Measurements from ENCODE around the gene SLC11A1.
A peak's percentile ranks its signal among the peaks of the same experiment; 100 is the strongest.

The SLC11A1 gene

GRCh38 chr2:218362606-218363005, 19.5 kb upstream of the SLC11A1 start:
- Histone ChIP-seq H3K4me2 (ENCODE audit: low read length) (no peak overlapping the region), H3K14ac (ENCODE audit: low read length) (no peak overlapping the region), H3K23ac (ENCODE audit: low read length) (no peak overlapping the region), H3K18ac (ENCODE audit: low read length) (no peak overlapping the region), H3K4ac (ENCODE audit: low read depth, low read length) (no peak overlapping the region), H2BK120ac (ENCODE audit: insufficient read depth, low read length, poor library complexity) (no peak overlapping the region), H3K36me3 (ENCODE audit: control insufficient read depth in 1 of 2, insufficient read depth in 2 of 2, low read length in 2 of 2) (no peaks in the 10 kb centered on the region), H3K4me1 (ENCODE audit: control insufficient read depth in 1 of 2, insufficient read depth in 2 of 2, low read length in 2 of 2) (peaks cover 3 to 16% of the 10 kb centered on the region in 2 experiments), H2BK5ac (ENCODE audit: low read depth, low read length, poor library complexity) (no peak overlapping the region), H3K27me3 (ENCODE audit: insufficient read depth, low read length) (no peaks in the 10 kb centered on the region), H4K12ac (ENCODE audit: low read depth, low read length) (no peak overlapping the region), H3K9me3 (ENCODE audit: insufficient read depth, low read depth, low read length) (peaks cover 7% of the 10 kb centered on the region), H2BK12ac (ENCODE audit: low read length) (no peak overlapping the region), H4K91ac (ENCODE audit: low read depth, low read length) (no peak overlapping the region), H4K8ac (ENCODE audit: low read depth, low read length) (no peak overlapping the region), H2AK5ac (ENCODE audit: low read length) (no peak overlapping the region), H2AFZ (ENCODE audit: insufficient read depth, low read length, poor library complexity) (no peak overlapping the region), H3K79me1 (ENCODE audit: low read length) (peaks cover 7% of the 10 kb centered on the region), H3K79me2 (ENCODE audit: control insufficient read depth, insufficient read depth, low read length, poor library complexity) (peaks cover 2% of the 10 kb centered on the region), H3K4me3 (ENCODE audit: low read depth, low read length) (no peak overlapping the region), H3K27ac (ENCODE audit: low read depth, low read length) (no peak overlapping the region), H3K9ac (ENCODE audit: low read length) (no peak overlapping the region)
- WGBS (ENCODE audit: extremely low coverage, insufficient coverage, insufficient read length): no CpG with 5 or more reads among the region's 8 CpGs
- no peak for DNase-seq

- Histone ChIP-seq H3K18ac (ENCODE audit: low read length) (no peak overlapping the region), H3K23ac (ENCODE audit: low read length) (no peak overlapping the region), H3K4ac (ENCODE audit: low read depth, low read length) (no peak overlapping the region), H2BK12ac (ENCODE audit: low read length) (no peak overlapping the region), H3K36me3 (ENCODE audit: control insufficient read depth in 1 of 2, insufficient read depth in 2 of 2, low read length in 2 of 2) (no peaks in the 10 kb centered on the region), H3K4me1 (ENCODE audit: control insufficient read depth in 1 of 2, insufficient read depth in 2 of 2, low read length in 2 of 2) (peaks cover 0 to 13% of the 10 kb centered on the region in 2 experiments), H4K8ac (ENCODE audit: low read depth, low read length) (no peak overlapping the region), H3K9ac (ENCODE audit: low read length) (no peak overlapping the region), H3K4me2 (ENCODE audit: low read length) (no peak overlapping the region), H3K79me1 (ENCODE audit: low read length) (peaks cover 6% of the 10 kb centered on the region), H2BK120ac (ENCODE audit: insufficient read depth, low read length, poor library complexity) (no peak overlapping the region), H3K27me3 (ENCODE audit: insufficient read depth, low read length) (no peaks in the 10 kb centered on the region), H2BK5ac (ENCODE audit: low read depth, low read length, poor library complexity) (no peak overlapping the region), H2AK5ac (ENCODE audit: low read length) (no peak overlapping the region), H4K12ac (ENCODE audit: low read depth, low read length) (no peak overlapping the region), H3K9me3 (ENCODE audit: insufficient read depth, low read depth, low read length) (peaks cover 4% of the 10 kb centered on the region), H3K14ac (ENCODE audit: low read length) (no peak overlapping the region), H3K79me2 (ENCODE audit: control insufficient read depth, insufficient read depth, low read length, poor library complexity) (peaks cover 3% of the 10 kb centered on the region), H2AFZ (ENCODE audit: insufficient read depth, low read length, poor library complexity) (no peak overlapping the region), H3K4me3 (ENCODE audit: low read depth, low read length) (no peak overlapping the region), H4K91ac (ENCODE audit: low read depth, low read length) (no peak overlapping the region), H3K27ac (ENCODE audit: low read depth, low read length) (no peak overlapping the region)
- no peak for DNase-seq
- no CpG with 5 or more reads among the region's 3 CpGs for WGBS (ENCODE audit: extremely low coverage, insufficient coverage, insufficient read length)
Measured at GRCh38 chr2:218363736-218364135, 18.3 kb upstream of the SLC11A1 start.

- H3K4me2 ChIP-seq (ENCODE audit: low read length): no peak overlapping the region
- H3K18ac ChIP-seq (ENCODE audit: low read length): no peak overlapping the region
- no CpG with 5 or more reads among the region's 6 CpGs for WGBS (ENCODE audit: extremely low coverage, insufficient coverage, insufficient read length)
- no peak overlapping the region for H4K91ac ChIP-seq (ENCODE audit: low read depth, low read length)
- no peak overlapping the region for H4K12ac ChIP-seq (ENCODE audit: low read depth, low read length)
- H2AFZ ChIP-seq (ENCODE audit: insufficient read depth, low read length, poor library complexity): no peak overlapping the region
- H2BK12ac ChIP-seq (ENCODE audit: low read length): no peak overlapping the region
- H3K27ac ChIP-seq (ENCODE audit: low read depth, low read length): no peak overlapping the region
- no peak overlapping the region for H3K4me3 ChIP-seq (ENCODE audit: low read depth, low read length)
- H2BK120ac ChIP-seq (ENCODE audit: insufficient read depth, low read length, poor library complexity): no peak overlapping the region
- H3K27me3 ChIP-seq (ENCODE audit: insufficient read depth, low read length): no peaks in the 10 kb centered on the region
- H3K9me3 ChIP-seq (ENCODE audit: insufficient read depth, low read depth, low read length): peaks cover 4% of the 10 kb centered on the region
- no peak overlapping the region for H4K8ac ChIP-seq (ENCODE audit: low read depth, low read length)
- H2AK5ac ChIP-seq (ENCODE audit: low read length): no peak overlapping the region
- H3K9ac ChIP-seq (ENCODE audit: low read length): no peak overlapping the region
- H2BK5ac ChIP-seq (ENCODE audit: low read depth, low read length, poor library complexity): no peak overlapping the region
- DNase-seq: no peak
- H3K4me1 ChIP-seq (ENCODE audit: control insufficient read depth in 1 of 2, insufficient read depth in 2 of 2, low read length in 2 of 2): peaks cover 0 to 13% of the 10 kb centered on the region in 2 experiments
- H3K23ac ChIP-seq (ENCODE audit: low read length): no peak overlapping the region
- no peaks in the 10 kb centered on the region for H3K36me3 ChIP-seq (ENCODE audit: control insufficient read depth in 1 of 2, insufficient read depth in 2 of 2, low read length in 2 of 2)
- H3K14ac ChIP-seq (ENCODE audit: low read length): no peak overlapping the region
- H3K79me1 ChIP-seq (ENCODE audit: low read length): peaks cover 6% of the 10 kb centered on the region
- H3K4ac ChIP-seq (ENCODE audit: low read depth, low read length): no peak overlapping the region
- H3K79me2 ChIP-seq (ENCODE audit: control insufficient read depth, insufficient read depth, low read length, poor library complexity): peaks cover 3% of the 10 kb centered on the region
Measured at GRCh38 chr2:218364196-218364595, 17.9 kb upstream of the SLC11A1 start.

GRCh38 chr2:218366621-218367414, 15.3 kb upstream of the SLC11A1 start:
- no peak overlapping the region for H2BK120ac ChIP-seq (ENCODE audit: insufficient read depth, low read length, poor library complexity)
- peaks cover 6% of the 10 kb centered on the region for H3K79me1 ChIP-seq (ENCODE audit: low read length)
- H3K9me3 ChIP-seq (ENCODE audit: insufficient read depth, low read depth, low read length): peaks cover 4% of the 10 kb centered on the region
- no peaks in the 10 kb centered on the region for H3K27me3 ChIP-seq (ENCODE audit: insufficient read depth, low read length)
- peaks cover 3% of the 10 kb centered on the region for H3K79me2 ChIP-seq (ENCODE audit: control insufficient read depth, insufficient read depth, low read length, poor library complexity)
- H3K18ac ChIP-seq (ENCODE audit: low read length): no peak overlapping the region
- DNase-seq: peak; percentile 56 to 63
- peak overlapping the region; percentile 94 for H4K8ac ChIP-seq (ENCODE audit: low read depth, low read length)
- H3K36me3 ChIP-seq (ENCODE audit: control insufficient read depth in 1 of 2, insufficient read depth in 2 of 2, low read length in 2 of 2): no peaks in the 10 kb centered on the region
- no CpG with 5 or more reads among the region's 9 CpGs for WGBS (ENCODE audit: extremely low coverage, insufficient coverage, insufficient read length)
- peak overlapping the region; percentile 27 for H2AK5ac ChIP-seq (ENCODE audit: low read length)
- H2AFZ ChIP-seq (ENCODE audit: insufficient read depth, low read length, poor library complexity): no peak overlapping the region
- no peak overlapping the region for H3K23ac ChIP-seq (ENCODE audit: low read length)
- no peak overlapping the region for H2BK5ac ChIP-seq (ENCODE audit: low read depth, low read length, poor library complexity)
- no peak overlapping the region for H3K14ac ChIP-seq (ENCODE audit: low read length)
- H3K4me3 ChIP-seq (ENCODE audit: low read depth, low read length): no peak overlapping the region
- peak overlapping the region; percentile 32 for H4K12ac ChIP-seq (ENCODE audit: low read depth, low read length)
- H3K9ac ChIP-seq (ENCODE audit: low read length): no peak overlapping the region
- H3K27ac ChIP-seq (ENCODE audit: low read depth, low read length): no peak overlapping the region
- H3K4ac ChIP-seq (ENCODE audit: low read depth, low read length): no peak overlapping the region
- H3K4me2 ChIP-seq (ENCODE audit: low read length): no peak overlapping the region
- peaks cover 0 to 8% of the 10 kb centered on the region in 2 experiments for H3K4me1 ChIP-seq (ENCODE audit: control insufficient read depth in 1 of 2, insufficient read depth in 2 of 2, low read length in 2 of 2)
- H4K91ac ChIP-seq (ENCODE audit: low read depth, low read length): peak overlapping the region; percentile 90
- H2BK12ac ChIP-seq (ENCODE audit: low read length): no peak overlapping the region
